ENCODE results near the gene SLC12A9. TPM values are rescaled to one million over a fixed set of nuclear protein-coding genes. Genes with fewer than 3 reads are reported as not detected.

Gene SLC12A9
- total RNA-seq, 2 experiments from 2014 or later = 13.6 to 15.6 TPM

- ATAC-seq = peak; percentile 61
- Mint-ChIP-seq H3K36me3 (ENCODE audit: low read depth) (no peaks in the 10 kb centered on the region), H3K27ac (no peak within 1 kb of the TSS), H3K4me1 (peaks cover 19% of the 10 kb centered on the region), H3K27me3 (peaks cover 27% of the 10 kb centered on the region), H3K9me3 (ENCODE audit: low read depth) (no peaks in the 10 kb centered on the region), H3K4me3 (peak within 1 kb of the TSS; percentile 58)
- CTCF ChIA-PET = interaction anchor here (1.1 to 1.2 kb wide), 2 partner anchors 11 to 104 kb away, joined by 3 to 5 read pairs; no protein-coding TSS in a partner anchor
- intact Hi-C loops (cut with DNase I, micrococcal nuclease) = no loop called here
- POLR2A ChIA-PET = interaction anchor here (0.5 kb wide), 1 partner anchor 300 kb away, joined by 3 read pairs; no protein-coding TSS in a partner anchor
- DNase-seq = no peak
Observed at GRCh38 chr7:100827330-100828226, 24.9 kb upstream of the SLC12A9 start, which contains the start of gene EPHB4. Gene EPHB4 (minus strand): TSS chr7:100827523. CDS start chr7:100827030, 493 bp downstream.

GRCh38 chr7:100829150-100829716, 23.3 kb upstream of the SLC12A9 start:
- ATAC-seq (no peak), DNase-seq (no peak)
- H3K36me3 Mint-ChIP-seq (ENCODE audit: low read depth) = no peaks in the 10 kb centered on the region
- ChIA-PET POLR2A (no interaction called here), CTCF (interaction anchor here (0.7 to 1.2 kb wide), 2 partner anchors 21 to 106 kb away, joined by 4 to 5 read pairs; no protein-coding TSS in a partner anchor)
- H3K27ac Mint-ChIP-seq = no peak overlapping the region
- peaks cover 27% of the 10 kb centered on the region for H3K27me3 Mint-ChIP-seq
- intact Hi-C loops (cut with DNase I, micrococcal nuclease) = no loop called here
- no peaks in the 10 kb centered on the region for H3K9me3 Mint-ChIP-seq (ENCODE audit: low read depth)
- peaks cover 19% of the 10 kb centered on the region for H3K4me1 Mint-ChIP-seq
- no peak overlapping the region for H3K4me3 Mint-ChIP-seq

- Mint-ChIP-seq H3K36me3 (ENCODE audit: low read depth) (no peaks in the 10 kb centered on the region), H3K27me3 (peaks cover 25% of the 10 kb centered on the region), H3K9me3 (ENCODE audit: low read depth) (no peaks in the 10 kb centered on the region), H3K4me3 (no peak overlapping the region), H3K27ac (no peak overlapping the region), H3K4me1 (peaks cover 19% of the 10 kb centered on the region)
- intact Hi-C loops (cut with DNase I, micrococcal nuclease) = no loop called here
- no peak for ATAC-seq
- POLR2A ChIA-PET = no interaction called here
- no peak for DNase-seq
- CTCF ChIA-PET = no interaction called here
Observed at GRCh38 chr7:100830396-100830795, 22.1 kb upstream of the SLC12A9 start.

- Mint-ChIP-seq H3K4me3 (no peak overlapping the region), H3K36me3 (ENCODE audit: low read depth) (no peaks in the 10 kb centered on the region), H3K27me3 (peaks cover 12% of the 10 kb centered on the region), H3K4me1 (peaks cover 13% of the 10 kb centered on the region), H3K9me3 (ENCODE audit: low read depth) (no peaks in the 10 kb centered on the region), H3K27ac (no peak overlapping the region)
- ChIA-PET POLR2A (interaction anchor here (0.5 to 0.9 kb wide), 2 partner anchors 45 to 212 kb away, joined by 3 to 4 read pairs; no protein-coding TSS in a partner anchor), CTCF (interaction anchor here (1.1 to 1.6 kb wide), 3 partner anchors 19 to 127 kb away, joined by 3 to 5 read pairs (median 4); partner anchors contain the start of gene POP7)
- intact Hi-C loops (cut with DNase I, micrococcal nuclease) = no loop called here
- ATAC-seq = no peak
- no peak for DNase-seq
Observed at GRCh38 chr7:100832281-100832633, 20.3 kb upstream of the SLC12A9 start.

GRCh38 chr7:100835903-100836811, 16.4 kb upstream of the SLC12A9 start:
- no peak for DNase-seq
- ChIA-PET POLR2A (no interaction called here), CTCF (interaction anchor here (0.6 to 2.8 kb wide), 3 partner anchors 16 to 437 kb away, joined by 3 to 12 read pairs (median 4); partner anchors contain the start of gene SLC12A9)
- H3K4me3 Mint-ChIP-seq = no peak overlapping the region
- H3K36me3 Mint-ChIP-seq (ENCODE audit: low read depth) = no peaks in the 10 kb centered on the region
- H3K27ac Mint-ChIP-seq = no peak overlapping the region
- no peaks in the 10 kb centered on the region for H3K27me3 Mint-ChIP-seq
- no peaks in the 10 kb centered on the region for H3K9me3 Mint-ChIP-seq (ENCODE audit: low read depth)
- no peak for ATAC-seq
- intact Hi-C loops (cut with DNase I, micrococcal nuclease) = loop anchor here in 1 of 2 experiments (5.0 kb wide), 1 partner anchor 129 kb away; the partner anchor contains the start of gene POP7
- H3K4me1 Mint-ChIP-seq = peaks cover 11% of the 10 kb centered on the region

- ChIA-PET CTCF (interaction anchor here (1.3 to 2.8 kb wide), 2 partner anchors 15 to 20 kb away, joined by 4 to 12 read pairs; partner anchors contain the start of gene SLC12A9), POLR2A (no interaction called here)
- Mint-ChIP-seq H3K4me1 (peaks cover 11% of the 10 kb centered on the region), H3K9me3 (ENCODE audit: low read depth) (no peaks in the 10 kb centered on the region), H3K36me3 (ENCODE audit: low read depth) (no peaks in the 10 kb centered on the region), H3K4me3 (peak overlapping the region; percentile 64), H3K27me3 (no peaks in the 10 kb centered on the region), H3K27ac (peak overlapping the region; percentile 79)
- intact Hi-C loops (cut with DNase I, micrococcal nuclease) = loop anchor here in 1 of 2 experiments (1.0 to 5.0 kb wide), 2 partner anchors 16 to 129 kb away; partner anchors contain the start of genes POP7 and SLC12A9
- DNase-seq = no peak
- no peak for ATAC-seq
Observed at GRCh38 chr7:100836812-100837098, 15.8 kb upstream of the SLC12A9 start.

GRCh38 chr7:100837099-100837836, 15.2 kb upstream of the SLC12A9 start:
- H3K36me3 Mint-ChIP-seq (ENCODE audit: low read depth) = no peaks in the 10 kb centered on the region
- H3K27me3 Mint-ChIP-seq = no peaks in the 10 kb centered on the region
- DNase-seq (peak; percentile 84), ATAC-seq (peak; percentile 97)
- ChIA-PET CTCF (interaction anchor here (1.3 to 2.8 kb wide), 2 partner anchors 15 to 20 kb away, joined by 4 to 12 read pairs; partner anchors contain the start of gene SLC12A9), POLR2A (interaction anchor here (0.6 kb wide), 1 partner anchor 131 kb away, joined by 3 read pairs; the partner anchor contains the start of gene POP7)
- peak overlapping the region; percentile 79 for H3K27ac Mint-ChIP-seq
- intact Hi-C loops (cut with DNase I, micrococcal nuclease) = loop anchor here in 1 of 2 experiments (1.0 to 5.0 kb wide), 2 partner anchors 15 to 130 kb away; partner anchors contain the start of genes POP7 and SLC12A9
- H3K9me3 Mint-ChIP-seq (ENCODE audit: low read depth) = no peaks in the 10 kb centered on the region
- peaks cover 11% of the 10 kb centered on the region for H3K4me1 Mint-ChIP-seq
- peak overlapping the region; percentile 64 for H3K4me3 Mint-ChIP-seq

GRCh38 chr7:100839361-100839760, 13.2 kb upstream of the SLC12A9 start:
- H3K36me3 Mint-ChIP-seq (ENCODE audit: low read depth) = no peaks in the 10 kb centered on the region
- ChIA-PET CTCF (interaction anchor here (0.7 kb wide), 1 partner anchor 40 kb away, joined by 3 read pairs; no protein-coding TSS in a partner anchor), POLR2A (no interaction called here)
- no peak for DNase-seq
- no peaks in the 10 kb centered on the region for H3K9me3 Mint-ChIP-seq (ENCODE audit: low read depth)
- no peak overlapping the region for H3K27ac Mint-ChIP-seq
- intact Hi-C loops (cut with DNase I, micrococcal nuclease) = loop anchor here in 1 of 2 experiments (5.0 kb wide), 1 partner anchor 132 kb away; the partner anchor contains the start of gene POP7
- peaks cover 11% of the 10 kb centered on the region for H3K4me1 Mint-ChIP-seq
- H3K27me3 Mint-ChIP-seq = no peaks in the 10 kb centered on the region
- H3K4me3 Mint-ChIP-seq = no peak overlapping the region
- no peak for ATAC-seq

GRCh38 chr7:100840470-100841100, 11.9 kb upstream of the SLC12A9 start:
- no peak overlapping the region for H3K27ac Mint-ChIP-seq
- H3K36me3 Mint-ChIP-seq (ENCODE audit: low read depth) = no peaks in the 10 kb centered on the region
- no peaks in the 10 kb centered on the region for H3K27me3 Mint-ChIP-seq
- no peak overlapping the region for H3K4me3 Mint-ChIP-seq
- ChIA-PET CTCF (interaction anchor here (1.0 kb wide), 1 partner anchor 135 kb away, joined by 5 read pairs; the partner anchor contains the start of gene POP7), POLR2A (no interaction called here)
- ATAC-seq (no peak), DNase-seq (no peak)
- intact Hi-C loops (cut with DNase I, micrococcal nuclease) = no loop called here
- H3K9me3 Mint-ChIP-seq (ENCODE audit: low read depth) = no peaks in the 10 kb centered on the region
- H3K4me1 Mint-ChIP-seq = peaks cover 11% of the 10 kb centered on the region

- intact Hi-C loops (cut with DNase I, micrococcal nuclease) = no loop called here
- ChIA-PET POLR2A (no interaction called here), CTCF (interaction anchor here (6.9 kb wide), 1 partner anchor 46 kb away, joined by 106 read pairs; no protein-coding TSS in a partner anchor)
Observed at GRCh38 chr7:100847360-100847759, 5.2 kb upstream of the SLC12A9 start.

More at GRCh38 chr7:100847360-100847759, 5.2 kb upstream of the SLC12A9 start:
- H3K27me3 Mint-ChIP-seq = no peaks in the 10 kb centered on the region
- no peaks in the 10 kb centered on the region for H3K9me3 Mint-ChIP-seq (ENCODE audit: low read depth)
- no peaks in the 10 kb centered on the region for H3K36me3 Mint-ChIP-seq (ENCODE audit: low read depth)
- peaks cover 6% of the 10 kb centered on the region for H3K4me1 Mint-ChIP-seq
- DNase-seq (no peak), ATAC-seq (no peak)
- no peak overlapping the region for H3K27ac Mint-ChIP-seq
- H3K4me3 Mint-ChIP-seq = no peak overlapping the region
